H1 (cell line): ENCODE data around the gene KRTAP9-6. TPM values are rescaled to one million over a fixed set of nuclear protein-coding genes. Genes with fewer than 3 reads are reported as not detected.

ENCODE experiments used
- CTCF ChIA-PET: fragments of 300-600 bp; sonication (Branson Sonifier 250); formaldehyde crosslinking; loops from one replicate; lab custom pipeline; 2021; ENCODE audit not compliant: partially characterized antibody; lab: Charles Lee
- POLR2A ChIA-PET: fragments of 300-600 bp; sonication (Branson Sonifier 250); formaldehyde crosslinking; loops from one replicate; lab custom pipeline; 2021; ENCODE audit warnings: inconsistent platforms; ENCODE audit not compliant: partially characterized antibody; lab: Charles Lee
- DNase-seq, 2 experiments: peaks; one replicate each; pipeline versions ENCODE4 v3.0.0 to v3.0.0-alpha.2; 2010 to 2022; ENCODE audit warnings: low spot score in 2 of 2, low read depth in 1 of 2, mixed read lengths in 1 of 2
- FAIRE-seq: peaks from 2 replicates; lab custom pipeline; 2011; peaks lifted over from hg19 to GRCh38; lab: Jason Lieb, UNC
- H2AFZ ChIP-seq: 2 replicates; pipeline ENCODE4 v1.8.1; 2012; ENCODE audit warnings: low read length, inconsistent platforms
- H2AK5ac ChIP-seq: 2 replicates; pipeline ENCODE4 v1.6.1; 2013; ENCODE audit warnings: low read depth, low read length
- H2BK120ac ChIP-seq: replicated peaks from 2 replicates; pipeline ENCODE3; 2013; ENCODE audit warnings: low read depth, low read length, inconsistent platforms
- H2BK12ac ChIP-seq: 2 replicates; pipeline ENCODE4 v1.6.1; 2013; ENCODE audit warnings: low read depth, low read length
- H2BK15ac ChIP-seq: 2 replicates; pipeline ENCODE4 v1.6.1; 2013; ENCODE audit warnings: low read length
- H2BK20ac ChIP-seq: 2 replicates; pipeline ENCODE4 v1.6.1; 2013; ENCODE audit warnings: low read length
- H2BK5ac ChIP-seq: 2 replicates; pipeline ENCODE4 v1.6.1; 2013; ENCODE audit warnings: low read depth, low read length
- H3K14ac ChIP-seq: 2 replicates; pipeline ENCODE4 v1.6.1; 2013; ENCODE audit warnings: inconsistent platforms; ENCODE audit not compliant: insufficient read length
- H3K18ac ChIP-seq: 2 replicates; pipeline ENCODE4 v1.6.1; 2013; ENCODE audit warnings: low read length; ENCODE audit errors: extremely low read depth
- H3K23ac ChIP-seq: 2 replicates; pipeline ENCODE4 v1.6.1; 2013; ENCODE audit warnings: inconsistent platforms; ENCODE audit not compliant: insufficient read length
- H3K23me2 ChIP-seq: 2 replicates; pipeline ENCODE4 v1.6.1; 2013; ENCODE audit warnings: low read depth, low read length
- H3K27ac ChIP-seq: 2 replicates; pipeline ENCODE4 v1.6.1; 2011; ENCODE audit warnings: low read depth, low read length, inconsistent platforms
- H3K27me3 ChIP-seq, 4 experiments: replicated peaks in 1 of 4; 1 replicate in 1 of 4; 2 replicates in 3 of 4; pipeline versions ENCODE4 v1.6.1 to v1.8.1; 2011 to 2013; ENCODE audit warnings: low read length in 3 of 4, mild to moderate bottlenecking in 3 of 4, inconsistent platforms in 2 of 4, mixed read lengths in 2 of 4, moderate library complexity in 1 of 4; ENCODE audit not compliant: control insufficient read depth in 3 of 4, insufficient read depth in 3 of 4; ENCODE audit errors: extremely low read depth in 1 of 4
- H3K36me3 ChIP-seq, 4 experiments: 2 replicates each; pipeline versions ENCODE4 v1.6.1 to v1.8.1; 2011 to 2013; ENCODE audit warnings: mild to moderate bottlenecking in 4 of 4, low read length in 3 of 4, moderate library complexity in 2 of 4, control low read depth in 1 of 4, inconsistent platforms in 1 of 4; ENCODE audit not compliant: insufficient read depth in 4 of 4, control insufficient read depth in 2 of 4
- H3K4ac ChIP-seq: replicated peaks from 2 replicates; pipeline ENCODE3; 2013; ENCODE audit warnings: low read length, low read depth, mixed read lengths, inconsistent platforms; ENCODE audit not compliant: insufficient read length
- H3K4me1 ChIP-seq, 4 experiments: replicated peaks in 1 of 4; 1 replicate in 1 of 4; 2 replicates in 3 of 4; pipeline versions ENCODE4 v1.6.1 to v1.8.1; 2011 to 2013; ENCODE audit warnings: low read length in 3 of 4, inconsistent platforms in 2 of 4, mixed read lengths in 1 of 4; ENCODE audit not compliant: insufficient read depth in 4 of 4, control insufficient read depth in 3 of 4
- H3K4me2 ChIP-seq, 2 experiments: 2 replicates each; pipeline versions ENCODE4 v1.6.1 to v1.8.1; 2011 to 2013; ENCODE audit warnings: low read depth in 2 of 2, low read length in 2 of 2, control low read depth in 1 of 2, inconsistent platforms in 1 of 2, mild to moderate bottlenecking in 1 of 2; ENCODE audit not compliant: insufficient read depth in 1 of 2
- H3K4me3 ChIP-seq, 4 experiments: fragments of 200-600, 300-600 bp in 1 of 4; sonication (generic), shearing (Covaris generic), sonication (Bioruptor Twin) in 1 of 4; 2 replicates each; pipeline versions ENCODE4 v1.5.1 to v1.8.1; 2011 to 2016; ENCODE audit warnings: low read length in 4 of 4, low read depth in 3 of 4, control low read depth in 2 of 4, inconsistent platforms in 2 of 4, mild to moderate bottlenecking in 2 of 4, mixed read lengths in 1 of 4, moderate library complexity in 1 of 4; ENCODE audit not compliant: insufficient read depth in 2 of 4; ENCODE audit errors: extremely low read depth in 1 of 4
- H3K56ac ChIP-seq: replicated peaks from 2 replicates; pipeline ENCODE3; 2013; ENCODE audit warnings: low read depth, mild to moderate bottlenecking, mixed read lengths, low read length, inconsistent platforms; ENCODE audit not compliant: insufficient read length
- H3K79me1 ChIP-seq: 2 replicates; pipeline ENCODE4 v1.6.1; 2013; ENCODE audit warnings: low read depth, low read length, control low read depth
- H3K79me2 ChIP-seq, 2 experiments: 2 replicates each; pipeline versions ENCODE4 v1.6.1 to v1.8.1; 2012 to 2013; ENCODE audit warnings: low read length in 2 of 2, mild to moderate bottlenecking in 2 of 2, inconsistent platforms in 1 of 2; ENCODE audit not compliant: insufficient read depth in 2 of 2, control insufficient read depth in 1 of 2
- H3K9ac ChIP-seq, 4 experiments: replicated peaks in 1 of 4; 1 replicate in 1 of 4; 2 replicates in 3 of 4; pipeline versions ENCODE4 v1.6.1 to v1.8.1; 2011 to 2013; ENCODE audit warnings: low read depth in 3 of 4, low read length in 3 of 4, control low read depth in 2 of 4, mild to moderate bottlenecking in 2 of 4, moderate library complexity in 2 of 4, inconsistent platforms in 1 of 4; ENCODE audit errors: extremely low read depth in 1 of 4
- H3K9me3 ChIP-seq, 2 experiments: 2 replicates each; pipeline versions ENCODE4 v1.6.1 to v1.8.1; 2012 to 2013; ENCODE audit warnings: mild to moderate bottlenecking in 2 of 2, moderate library complexity in 2 of 2, control low read depth in 1 of 2, inconsistent platforms in 1 of 2, low read depth in 1 of 2, low read length in 1 of 2, mixed read lengths in 1 of 2; ENCODE audit not compliant: insufficient read depth in 2 of 2
- H4K20me1 ChIP-seq, 2 experiments: replicated peaks in 1 of 2; 2 replicates each; pipeline versions ENCODE3 to v1.8.1; 2011 to 2013; ENCODE audit warnings: inconsistent platforms in 2 of 2, low read length in 2 of 2, mild to moderate bottlenecking in 1 of 2; ENCODE audit not compliant: insufficient read depth in 2 of 2, control insufficient read depth in 1 of 2
- H4K5ac ChIP-seq: 2 replicates; pipeline ENCODE4 v1.6.1; 2013; ENCODE audit warnings: low read length, low read depth, mixed read lengths, inconsistent platforms; ENCODE audit not compliant: insufficient read length
- H4K8ac ChIP-seq: 2 replicates; pipeline ENCODE4 v1.8.0; 2013; ENCODE audit warnings: mild to moderate bottlenecking, moderate library complexity, low read length, inconsistent platforms; ENCODE audit not compliant: insufficient read depth; ENCODE audit errors: extremely low read depth
- H4K91ac ChIP-seq: replicated peaks from 2 replicates; pipeline ENCODE3; 2013; ENCODE audit warnings: low read length, mixed read lengths, inconsistent platforms; ENCODE audit not compliant: insufficient read length
- BRCA1 ChIP-seq: IDR thresholded peaks from 2 replicates; pipeline ENCODE4 v1.6.1; 2012; ENCODE audit warnings: low read depth, low read length, improper control_type of control experiment
- CBX5 ChIP-seq: fragments of 300-800, 300-1000 bp; sonication (generic); IDR thresholded peaks from 2 replicates; pipeline ENCODE4 v1.7.1; 2016; ENCODE audit warnings: antibody characterized with exemption, low read length, low read depth
- PHF8 ChIP-seq: fragments of 200-600 bp; sonication (generic); conservative IDR thresholded peaks from 2 replicates; pipeline ENCODE4 v1.7.1; 2012; ENCODE audit warnings: low read depth, mild to moderate bottlenecking, inconsistent platforms, low read length, moderate library complexity
- WGBS, 2 experiments: shearing (Covaris generic) in 1 of 2; methylation state at CpG; one replicate each; pipeline versions ENCODE4 v1.1.6 to v1.1.7; 2013 to 2015; ENCODE audit warnings: low lambda C conversion rate in 2 of 2, mixed read lengths in 2 of 2, inconsistent platforms in 1 of 2, low coverage in 1 of 2, missing lambda C conversion rate in 1 of 2; ENCODE audit not compliant: insufficient replicate concordance in 2 of 2, insufficient coverage in 1 of 2, insufficient read length in 1 of 2; ENCODE audit errors: extremely low coverage in 1 of 2, missing lambda C conversion rate in 1 of 2; 5-methylcytosine and 5-hydroxymethylcytosine counted together
- polyA plus RNA-seq, 7 experiments: library from polyadenylated mRNA; depleted of rRNA in 3 of 7; stranded (reverse) in 5 of 7; unstranded in 2 of 7; fragments of >200 nt in 5 of 7; fragments of 200-250 nt in 2 of 7; gene quantifications; 1 replicate in 5 of 7; 2 replicates in 1 of 7; 4 replicates in 1 of 7; pipeline versions ENCODE4 v1.2.1 to v1.2.3, GENCODE V29; 2011 to 2013; ENCODE audit warnings: missing spikeins in 2 of 7, mixed read lengths in 2 of 7
- total RNA-seq: library from RNA; stranded (reverse); fragmentation: NEBNext Ultra II Directional; extraction: Animal tissue kit (Norgen Biotek cat#: 25700); gene quantifications from 2 replicates; pipeline ENCODE4 v1.2.1, GENCODE V29; 2021

Gene KRTAP9-6
- total and polyA plus RNA-seq, 2 of the 8 experiments (the other 6 are each of a cell fraction or from before 2014, with no cell fraction given): not detected

- Histone ChIP-seq H2BK12ac (peak within 1 kb of the TSS; percentile 33; the same call in 1 of the 2 replicates), H3K27ac (no peak within 1 kb of the TSS), H2BK120ac (peak within 1 kb of the TSS; percentile 47), H4K20me1 (no peaks in the 10 kb centered on the region), H3K18ac (no peak within 1 kb of the TSS), H3K23me2 (no peaks in the 10 kb centered on the region; the same call in 1 of the 2 replicates), H3K9me3 (no peaks in the 10 kb centered on the region; a peak in 1 of 4 replicates)
- TF ChIP-seq CBX5 (no peak), BRCA1 (no peak), PHF8 (no peak)
- TF ChIP-seq, all 59 proteins: peak for 0
- no peak within 1 kb of the TSS for H2BK15ac ChIP-seq
- no peak within 1 kb of the TSS for H2AK5ac ChIP-seq
- no peaks in the 10 kb centered on the region for H3K79me1 ChIP-seq
- no peaks in the 10 kb centered on the region for H3K79me2 ChIP-seq
- no peak for DNase-seq
- CTCF ChIA-PET: interaction anchor here (0.7 to 1.8 kb wide), 5 partner anchors 20 to 693 kb away, joined by 3 to 7 read pairs (median 3); no protein-coding TSS in a partner anchor
- no peaks in the 10 kb centered on the region; a peak in 2 of 7 replicates for H3K27me3 ChIP-seq
- no peak within 1 kb of the TSS for H3K9ac ChIP-seq
- H3K56ac ChIP-seq: no peak within 1 kb of the TSS
- H2BK5ac ChIP-seq: no peak within 1 kb of the TSS
- no peak within 1 kb of the TSS for H4K8ac ChIP-seq
- H3K4me2 ChIP-seq: no peak within 1 kb of the TSS
- H4K91ac ChIP-seq: no peak within 1 kb of the TSS
- no peak within 1 kb of the TSS for H4K5ac ChIP-seq
- no peak within 1 kb of the TSS for H3K4me3 ChIP-seq
- H2AFZ ChIP-seq: no peak within 1 kb of the TSS
- H3K4me1 ChIP-seq: no peaks in the 10 kb centered on the region; a peak in 1 of 7 replicates
- FAIRE-seq: no peak
- POLR2A ChIA-PET: no interaction called here
- H3K23ac ChIP-seq: no peak within 1 kb of the TSS
- no peak within 1 kb of the TSS for H2BK20ac ChIP-seq
- no peak within 1 kb of the TSS for H3K14ac ChIP-seq
- H3K4ac ChIP-seq: no peak within 1 kb of the TSS
- H3K36me3 ChIP-seq: no peaks in the 10 kb centered on the region
- 88% methylated on average over 11 of the region's 11 CpGs; no CpG with 5 or more reads in 1 of the 2 experiments for WGBS, 2 experiments
These were observed 37.0 kb downstream of the KRTAP9-6 start, which contains the start of gene KRTAP29-1 for GRCh38 chr17:41301916-41302901. Gene KRTAP29-1 (minus strand): TSS chr17:41302851. CDS start chr17:41302851, 0 bp downstream.
